HUDEP-2 (cell line): Measurements from ENCODE around the gene CDKAL1.
A peak's percentile ranks its signal among the peaks of the same experiment; 100 is the strongest.
"Not testable (repeated sequence)": the region's sequence is repeated elsewhere in the genome, so short reads cannot be mapped to it uniquely, and the experiment has no call there.

Source experiments
- DNase-seq, 76 experiments: peaks; one replicate each; lab custom pipeline; 2025; ENCODE audit not compliant: unreplicated experiment in 76 of 76; lab: John Stamatoyannopoulos, UW

Gene CDKAL1

GRCh38 chr6:20705741-20706140 is 171.5 kb downstream of the CDKAL1 start:
- no peak for DNase-seq

GRCh38 chr6:20706238-20706938 is 172.1 kb downstream of the CDKAL1 start:
- no peak for DNase-seq

- DNase-seq = no peak
Measured at GRCh38 chr6:20706939-20707485, 172.8 kb downstream of the CDKAL1 start.

GRCh38 chr6:20707870-20708269 is 173.6 kb downstream of the CDKAL1 start:
- no peak for DNase-seq

GRCh38 chr6:20708367-20709124 is 174.3 kb downstream of the CDKAL1 start:
- no peak for DNase-seq

GRCh38 chr6:20709451-20709850 is 175.2 kb downstream of the CDKAL1 start:
- DNase-seq = no peak

GRCh38 chr6:20710341-20710740 is 176.1 kb downstream of the CDKAL1 start:
- no peak for DNase-seq

- DNase-seq = peak in 1 of 76 experiments; percentile 14
Measured at GRCh38 chr6:20711518-20711917, 177.3 kb downstream of the CDKAL1 start.

GRCh38 chr6:20712011-20712410 is 177.8 kb downstream of the CDKAL1 start:
- no peak for DNase-seq

- DNase-seq = no peak
Measured at GRCh38 chr6:20715135-20715806, 181.0 kb downstream of the CDKAL1 start.

GRCh38 chr6:20716865-20717264 is 182.6 kb downstream of the CDKAL1 start:
- DNase-seq = no peak

GRCh38 chr6:20717743-20718142 is 183.5 kb downstream of the CDKAL1 start:
- DNase-seq = no peak

- DNase-seq = no peak
Measured at GRCh38 chr6:20718705-20719653, 184.7 kb downstream of the CDKAL1 start.

- no peak for DNase-seq
Measured at GRCh38 chr6:20719980-20720379, 185.7 kb downstream of the CDKAL1 start.

- not testable (repeated sequence) for DNase-seq
Measured at GRCh38 chr6:20721121-20721520, 186.9 kb downstream of the CDKAL1 start.

GRCh38 chr6:20722455-20722854 is 188.2 kb downstream of the CDKAL1 start:
- no peak for DNase-seq

GRCh38 chr6:20723236-20723635 is 189.0 kb downstream of the CDKAL1 start:
- DNase-seq = no peak

GRCh38 chr6:20724443-20725190 is 190.4 kb downstream of the CDKAL1 start:
- DNase-seq = no peak

GRCh38 chr6:20725235-20725634 is 191.0 kb downstream of the CDKAL1 start:
- DNase-seq = not testable (repeated sequence)

GRCh38 chr6:20729086-20729485 is 194.8 kb downstream of the CDKAL1 start:
- DNase-seq = no peak
